GM18499 (cell line): ENCODE measurements around the gene TFB1M.

Source experiments
- ATAC-seq: cut with Tn5 transposase; IDR thresholded peaks from one replicate; pipeline ENCODE4 v1.9.1; 2021; ENCODE audit warnings: moderate number of reproducible peaks; ENCODE audit not compliant: insufficient read depth, unreplicated experiment

TFB1M gene

GRCh38 chr6:155215906-155216305, 98.4 kb downstream of the TFB1M start:
- ATAC-seq: no peak

GRCh38 chr6:155213611-155214372, 100.5 kb downstream of the TFB1M start:
- no peak for ATAC-seq

- no peak for ATAC-seq
These were observed 101.5 kb downstream of the TFB1M start for GRCh38 chr6:155212616-155213380.

- ATAC-seq: no peak
These were observed 102.2 kb downstream of the TFB1M start for GRCh38 chr6:155212106-155212505.

GRCh38 chr6:155207223-155207622, 107.1 kb downstream of the TFB1M start:
- ATAC-seq: no peak
